Transverse colon (tissue), 4 donors: ENCODE results near the gene LRRC73. TPM values are rescaled to one million over a fixed set of nuclear protein-coding genes. Genes with fewer than 3 reads are reported as not detected.
"Not testable (repeated sequence)": the region's sequence is repeated elsewhere in the genome, so short reads cannot be mapped to it uniquely, and the experiment has no call there.

ENCODE experiments used
- DNase-seq: peaks from one replicate; pipeline ENCODE4 v3.0.0-alpha.2; 2019
- H3K27ac ChIP-seq, 4 donors: fragments of 200-600 bp; sonication (generic); 2 replicates each; pipeline ENCODE4 v1.5.1; 2016 to 2018; ENCODE audit warnings: inconsistent platforms in 4 of 4
- H3K27me3 ChIP-seq: fragments of 200-600 bp; sonication (generic); 2 replicates; pipeline ENCODE4 v1.5.1; 2017; ENCODE audit warnings: inconsistent platforms
- H3K36me3 ChIP-seq, 4 donors: fragments of 200-600 bp; sonication (generic); 2 replicates each; pipeline ENCODE4 v1.5.1; 2017 to 2019; ENCODE audit warnings: inconsistent platforms in 4 of 4
- H3K4me1 ChIP-seq, 4 donors: fragments of 200-600 bp; sonication (generic); 2 replicates each; pipeline ENCODE4 v1.5.1; 2017 to 2020; ENCODE audit warnings: inconsistent platforms in 4 of 4
- H3K4me3 ChIP-seq, 4 donors: fragments of 200-600 bp; sonication (generic); 1 replicate in 1 of 4; 2 replicates in 3 of 4; pipeline versions ENCODE4 v1.5.1 to v1.6.1; 2017 to 2019; ENCODE audit warnings: inconsistent platforms in 4 of 4
- H3K9me3 ChIP-seq, 2 donors: fragments of 200-600 bp; sonication (generic); 2 replicates each; pipeline ENCODE4 v1.5.1; 2017 to 2019; ENCODE audit warnings: inconsistent platforms in 2 of 2
- CTCF ChIP-seq, 5 experiments: fragments of 200-600 bp in 3 of 5; fragments of 450-650 bp in 2 of 5; sonication (generic) in 3 of 5; IDR thresholded peaks; 1 replicate in 2 of 5; 2 replicates in 3 of 5; pipeline ENCODE4 v1.5.1; 2016 to 2017; ENCODE audit warnings: antibody characterized with exemption in 5 of 5, inconsistent platforms in 3 of 5, mild to moderate bottlenecking in 2 of 5, moderate library complexity in 1 of 5
- EP300 ChIP-seq: sonication (generic); formaldehyde crosslinking; IDR thresholded peaks from one replicate; pipeline ENCODE4 v1.6.1; 2017; ENCODE audit warnings: antibody characterized with exemption, low read depth
- POLR2A ChIP-seq: fragments of 450-650 bp; IDR thresholded peaks from one replicate; pipeline ENCODE4 v1.6.1; 2016; ENCODE audit warnings: antibody characterized with exemption, mild to moderate bottlenecking, moderate library complexity
- POLR2AphosphoS5 ChIP-seq, 3 donors: sonication (generic); formaldehyde crosslinking; IDR thresholded peaks; one replicate each; pipeline ENCODE4 v1.6.1; 2016; ENCODE audit warnings: antibody characterized with exemption in 3 of 3
- WGBS, 2 donors: methylation state at CpG; one replicate each; pipeline ENCODE4 v1.1.5; 2018; ENCODE audit warnings: low coverage in 1 of 2; 5-methylcytosine and 5-hydroxymethylcytosine counted together
- in situ Hi-C, 4 donors: fragments of 200-750 bp; cut with MboI; loops; one replicate each; pipeline versions ENCODE4 v1.15.0 to v1.15.1; 2017; ENCODE audit warnings: low sequenced_read_pairs in 3 of 4, low pct_ligation_motif_present in 1 of 4, low pct_unique_long_range_greater_than_20kb in 1 of 4
- intact Hi-C: fragments of 100-400 bp; cut with DNase I; formaldehyde crosslinking; loops from one replicate; pipeline ENCODE4 v1.15.1; 2023; ENCODE audit warnings: low total_unique reads
- small RNA-seq, 4 donors: library from RNA; depleted of rRNA; stranded (forward); fragments of <200 nt; gene quantifications; one replicate each; pipeline ENCODE3, GENCODE V24; 2016
- total RNA-seq, 4 donors: library from RNA; depleted of rRNA; stranded (reverse); fragments of >200 nt; gene quantifications; one replicate each; pipeline ENCODE4 v1.1.0, GENCODE V29; 2016

The LRRC73 gene
- total RNA-seq, 4 donors from 2014 or later: 0.60 to 0.96 TPM; not detected in 2

- DNase-seq: no peak
- peaks cover 0 to 14% (median 13%) of the 10 kb centered on the region in 4 donors for H3K4me1 ChIP-seq
- 33 to 58% methylated on average over 1 of the region's 1 CpG for WGBS, 2 donors
- H3K36me3 ChIP-seq: no peaks in the 10 kb centered on the region
- in situ Hi-C loops: no loop called here
- H3K27ac ChIP-seq: no peak overlapping the region
- intact Hi-C loops: no loop called here
- no peak for TF ChIP-seq POLR2A
- TF ChIP-seq POLR2AphosphoS5 (IDR thresholded peaks at IDR 0.05): no peak
- no peak for TF ChIP-seq EP300
- TF ChIP-seq CTCF (IDR thresholded peaks at IDR 0.05): no peak
- no peaks in the 10 kb centered on the region for H3K9me3 ChIP-seq
- no peak overlapping the region for H3K4me3 ChIP-seq
- H3K27me3 ChIP-seq: peaks cover 88% of the 10 kb centered on the region
Observed at GRCh38 chr6:43459535-43459934, 50.6 kb downstream of the LRRC73 start.

GRCh38 chr6:43458154-43458553, 52.0 kb downstream of the LRRC73 start:
- H3K27me3 ChIP-seq: peaks cover 81% of the 10 kb centered on the region
- whole genome bisulfite sequencing, 2 donors: 89 to 98% methylated on average over 7 to 14 of the region's 15 CpGs
- intact Hi-C loops, H3K36me3 ChIP-seq, H3K4me3 ChIP-seq, in situ Hi-C loops, H3K9me3 ChIP-seq, H3K27ac ChIP-seq, DNase-seq: not testable (repeated sequence)
- peaks cover 0 to 19% (median 17%) of the 10 kb centered on the region in 4 donors for H3K4me1 ChIP-seq

- TF ChIP-seq POLR2A: no peak
- TF ChIP-seq POLR2AphosphoS5 (IDR thresholded peaks at IDR 0.05): no peak
- TF ChIP-seq CTCF (IDR thresholded peaks at IDR 0.05): no peak
- no peak for TF ChIP-seq EP300
- intact Hi-C loops: no loop called here
- no peaks in the 10 kb centered on the region for H3K36me3 ChIP-seq
- H3K4me1 ChIP-seq: peaks cover 0 to 19% (median 17%) of the 10 kb centered on the region in 4 donors
- H3K4me3 ChIP-seq: no peak overlapping the region
- peaks cover 76% of the 10 kb centered on the region for H3K27me3 ChIP-seq
- H3K27ac ChIP-seq: no peak overlapping the region
- DNase-seq: no peak
- in situ Hi-C loops: no loop called here
- H3K9me3 ChIP-seq: no peaks in the 10 kb centered on the region
- 32 to 53% methylated on average over 5 to 9 of the region's 9 CpGs for WGBS, 2 donors
Observed at GRCh38 chr6:43457643-43458042, 52.5 kb downstream of the LRRC73 start.

Small RNA genes within 50 kb of the gene (small RNA-seq; reads per million reads assigned to genes)
- gene RF00426 (0 reads per million in 4 donors), gene RNU6-1113P (0 reads per million in 4 donors)

Other genes with a start within 250 kb of the LRRC73 start
- gene SLC22A7, start 212.1 kb downstream of the LRRC73 start, total RNA-seq: not detected
- gene CRIP3, start 201.5 kb downstream of the LRRC73 start, total RNA-seq: 1 to 10 TPM in 1 of 4 donors, under 1 TPM in 1, not detected in 2; 0.82 to 1.4 TPM
- gene ZNF318, start 140.7 kb downstream of the LRRC73 start, total RNA-seq: 10 to 100 TPM; 13.0 to 17.5 (median 15.4) TPM
- gene ABCC10, start 82.8 kb downstream of the LRRC73 start, total RNA-seq: 10 to 100 TPM; 28.0 to 56.9 (median 33.7) TPM
- 1 to 10 TPM in 1 of 4 donors, under 1 TPM in 1, not detected in 2; 0.95 to 1.1 TPM for gene DLK2, start 54.8 kb downstream of the LRRC73 start, total RNA-seq
- 10 to 100 TPM; 10.9 to 22.4 (median 17.9) TPM for gene TJAP1, start 32.8 kb downstream of the LRRC73 start, total RNA-seq
- gene YIPF3, start 6.6 kb upstream of the LRRC73 start, total RNA-seq: 100 to 1,000 TPM in 3 of 4 donors, 10 to 100 TPM in 1; 83.4 to 146 (median 103) TPM
- 10 to 100 TPM in 3 of 4 donors, 1 to 10 TPM in 1; 7.4 to 24.7 (median 15.5) TPM for gene POLR1C, start 6.7 kb upstream of the LRRC73 start, total RNA-seq
- 10 to 100 TPM; 11.3 to 25.1 (median 17.6) TPM for gene XPO5, start 65.7 kb upstream of the LRRC73 start, total RNA-seq
- gene POLH, start 65.8 kb upstream of the LRRC73 start, total RNA-seq: 10 to 100 TPM in 1 of 4 donors, 1 to 10 TPM in 3; 2.2 to 10.6 (median 7.0) TPM
- gene GTPBP2, start 118.9 kb upstream of the LRRC73 start, total RNA-seq: 100 to 1,000 TPM in 1 of 4 donors, 10 to 100 TPM in 3; 83.7 to 115 (median 86.8) TPM
- gene MAD2L1BP, start 125.5 kb upstream of the LRRC73 start, total RNA-seq: 10 to 100 TPM in 3 of 4 donors, 1 to 10 TPM in 1; 10.0 to 61.0 (median 42.4) TPM
- not detected for gene RSPH9, start 134.7 kb upstream of the LRRC73 start, total RNA-seq
- gene MRPS18A, start 177.4 kb upstream of the LRRC73 start, total RNA-seq: 10 to 100 TPM; 25.4 to 48.6 (median 40.3) TPM